ENCODE measurements around the gene TMEM225. TPM values are rescaled to one million over a fixed set of nuclear protein-coding genes. Genes with fewer than 3 reads are reported as not detected.

TMEM225 gene
- total RNA-seq, 2 experiments from 2014 or later: not detected

DNA sequence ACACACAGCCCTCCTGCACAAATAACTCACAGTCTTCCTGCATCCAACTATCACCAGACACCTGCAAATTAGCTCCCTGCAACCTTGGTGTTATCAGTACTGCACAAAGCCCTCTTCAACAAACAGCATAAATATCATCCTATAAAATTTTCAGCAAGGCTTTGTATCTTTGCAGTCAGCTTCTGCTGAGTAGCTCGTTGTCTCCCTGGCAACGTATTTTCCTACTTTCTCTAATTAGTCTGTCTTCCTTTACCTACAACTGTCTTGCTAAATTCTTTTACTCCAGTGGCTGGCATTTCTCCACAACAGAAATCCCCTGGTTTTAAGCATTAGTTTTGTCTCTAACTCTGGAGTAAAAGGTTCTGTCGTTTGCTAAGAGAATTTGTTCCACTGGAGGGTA is 20.4 kb upstream of the TMEM225 start:
- H3K4me3 ChIP-seq (ENCODE audit: low read length): no peak overlapping the region
- no peak for DNase-seq
- no peak for ATAC-seq (ENCODE audit: poor library complexity)
- H3K9me3 Mint-ChIP-seq: no peaks in the 10 kb centered on the region
- H3K36me3 Mint-ChIP-seq (ENCODE audit: low read depth): no peaks in the 10 kb centered on the region
- no peaks in the 10 kb centered on the region for H3K4me1 ChIP-seq (ENCODE audit: insufficient read depth, low read length)
- H3K27ac ChIP-seq (ENCODE audit: low read depth in 1 of 2, low read length in 2 of 2): no peak overlapping the region
- POLR2A ChIA-PET: no interaction called here
- H3K36me3 ChIP-seq (ENCODE audit: insufficient read depth, low read length): no peaks in the 10 kb centered on the region
- TF ChIP-seq, protein P1, sequence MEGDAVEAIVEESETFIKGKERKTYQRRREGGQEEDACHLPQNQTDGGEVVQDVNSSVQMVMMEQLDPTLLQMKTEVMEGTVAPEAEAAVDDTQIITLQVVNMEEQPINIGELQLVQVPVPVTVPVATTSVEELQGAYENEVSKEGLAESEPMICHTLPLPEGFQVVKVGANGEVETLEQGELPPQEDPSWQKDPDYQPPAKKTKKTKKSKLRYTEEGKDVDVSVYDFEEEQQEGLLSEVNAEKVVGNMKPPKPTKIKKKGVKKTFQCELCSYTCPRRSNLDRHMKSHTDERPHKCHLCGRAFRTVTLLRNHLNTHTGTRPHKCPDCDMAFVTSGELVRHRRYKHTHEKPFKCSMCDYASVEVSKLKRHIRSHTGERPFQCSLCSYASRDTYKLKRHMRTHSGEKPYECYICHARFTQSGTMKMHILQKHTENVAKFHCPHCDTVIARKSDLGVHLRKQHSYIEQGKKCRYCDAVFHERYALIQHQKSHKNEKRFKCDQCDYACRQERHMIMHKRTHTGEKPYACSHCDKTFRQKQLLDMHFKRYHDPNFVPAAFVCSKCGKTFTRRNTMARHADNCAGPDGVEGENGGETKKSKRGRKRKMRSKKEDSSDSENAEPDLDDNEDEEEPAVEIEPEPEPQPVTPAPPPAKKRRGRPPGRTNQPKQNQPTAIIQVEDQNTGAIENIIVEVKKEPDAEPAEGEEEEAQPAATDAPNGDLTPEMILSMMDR (IDR thresholded peaks at IDR 0.05): no peak
- H3K27me3 Mint-ChIP-seq: peaks cover 5% of the 10 kb centered on the region
- H3K27me3 ChIP-seq (ENCODE audit: control insufficient read depth in 1 of 2, insufficient read depth in 2 of 2, low read length in 2 of 2): no peaks in the 10 kb centered on the region
- CTCF ChIA-PET: no interaction called here
- H3K4me1 Mint-ChIP-seq (ENCODE audit: low read depth): no peaks in the 10 kb centered on the region
- no peaks in the 10 kb centered on the region for H3K9me3 ChIP-seq (ENCODE audit: control insufficient read depth in 1 of 2, insufficient read depth in 1 of 2, low read length in 2 of 2)
- no peak overlapping the region for H3K4me3 Mint-ChIP-seq
- intact Hi-C loops (cut with DNase I, micrococcal nuclease): no loop called here
- no peak overlapping the region for H3K27ac Mint-ChIP-seq

DNA sequence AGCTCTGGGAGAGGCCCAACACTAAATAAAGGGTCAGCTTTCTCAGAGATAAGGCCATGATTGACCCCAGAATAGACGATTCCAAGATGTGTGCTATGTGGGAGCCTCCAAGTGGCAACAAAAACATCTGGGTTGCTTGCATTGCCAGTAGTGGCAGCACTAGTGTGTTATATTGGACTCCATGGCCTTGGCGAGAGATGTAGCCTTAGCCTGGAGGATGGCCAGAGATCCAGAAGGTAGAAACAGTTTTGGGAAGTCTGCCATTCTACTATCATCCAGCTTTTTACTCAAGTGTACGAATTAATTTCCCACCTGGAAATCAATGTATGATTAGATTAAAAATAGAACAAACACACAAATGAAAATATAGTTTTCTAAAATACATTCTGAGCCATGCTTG is 19.5 kb upstream of the TMEM225 start:
- Histone ChIP-seq H3K36me3 (ENCODE audit: insufficient read depth, low read length) (no peaks in the 10 kb centered on the region), H3K4me3 (ENCODE audit: low read length) (no peak overlapping the region), H3K4me1 (ENCODE audit: insufficient read depth, low read length) (no peaks in the 10 kb centered on the region), H3K27ac (ENCODE audit: low read depth in 1 of 2, low read length in 2 of 2) (no peak overlapping the region), H3K27me3 (ENCODE audit: control insufficient read depth in 1 of 2, insufficient read depth in 2 of 2, low read length in 2 of 2) (no peaks in the 10 kb centered on the region), H3K9me3 (ENCODE audit: control insufficient read depth in 1 of 2, insufficient read depth in 1 of 2, low read length in 2 of 2) (no peaks in the 10 kb centered on the region)
- no peaks in the 10 kb centered on the region for H3K36me3 Mint-ChIP-seq (ENCODE audit: low read depth)
- TF ChIP-seq, protein P1 (IDR thresholded peaks at IDR 0.05): no peak
- no peaks in the 10 kb centered on the region for H3K9me3 Mint-ChIP-seq
- H3K27ac Mint-ChIP-seq: no peak overlapping the region
- no peaks in the 10 kb centered on the region for H3K4me1 Mint-ChIP-seq (ENCODE audit: low read depth)
- H3K27me3 Mint-ChIP-seq: peaks cover 5% of the 10 kb centered on the region
- intact Hi-C loops (cut with DNase I, micrococcal nuclease): no loop called here
- DNase-seq: no peak
- CTCF ChIA-PET: no interaction called here
- no peak overlapping the region for H3K4me3 Mint-ChIP-seq
- POLR2A ChIA-PET: no interaction called here
- ATAC-seq (ENCODE audit: poor library complexity): no peak

DNA sequence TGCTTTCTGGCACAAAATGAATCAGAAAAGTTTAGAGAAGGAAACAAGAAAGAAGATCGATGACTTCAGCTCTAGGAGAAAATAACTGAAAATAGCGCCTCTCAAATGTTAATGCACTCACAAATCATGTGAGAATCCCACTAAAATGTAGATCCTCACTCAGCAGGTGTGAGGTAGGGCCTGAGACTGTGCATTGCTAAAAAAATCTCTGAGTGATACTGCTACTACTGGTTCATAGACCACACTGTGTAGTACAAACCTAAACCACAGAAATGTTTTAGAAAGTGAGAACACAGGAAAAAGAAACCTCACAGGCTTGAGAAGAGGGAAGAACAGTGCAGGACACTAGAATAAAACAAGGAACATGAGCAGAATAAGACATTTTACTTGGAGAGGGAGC is 18.5 kb upstream of the TMEM225 start:
- no peak overlapping the region for H3K4me3 ChIP-seq (ENCODE audit: low read length)
- Mint-ChIP-seq H3K9me3 (no peaks in the 10 kb centered on the region), H3K4me3 (no peak overlapping the region), H3K4me1 (ENCODE audit: low read depth) (no peaks in the 10 kb centered on the region), H3K27ac (no peak overlapping the region), H3K36me3 (ENCODE audit: low read depth) (no peaks in the 10 kb centered on the region), H3K27me3 (peaks cover 5% of the 10 kb centered on the region)
- no peaks in the 10 kb centered on the region for H3K9me3 ChIP-seq (ENCODE audit: control insufficient read depth in 1 of 2, insufficient read depth in 1 of 2, low read length in 2 of 2)
- TF ChIP-seq, protein P1 (IDR thresholded peaks at IDR 0.05): no peak
- POLR2A ChIA-PET: no interaction called here
- intact Hi-C loops (cut with DNase I, micrococcal nuclease): no loop called here
- H3K4me1 ChIP-seq (ENCODE audit: insufficient read depth, low read length): no peaks in the 10 kb centered on the region
- DNase-seq: no peak
- no peaks in the 10 kb centered on the region for H3K36me3 ChIP-seq (ENCODE audit: insufficient read depth, low read length)
- no peak overlapping the region for H3K27ac ChIP-seq (ENCODE audit: low read depth in 1 of 2, low read length in 2 of 2)
- H3K27me3 ChIP-seq (ENCODE audit: control insufficient read depth in 1 of 2, insufficient read depth in 2 of 2, low read length in 2 of 2): no peaks in the 10 kb centered on the region
- no peak for ATAC-seq (ENCODE audit: poor library complexity)
- CTCF ChIA-PET: no interaction called here
